Right renal pelvis (tissue), 4 donors: ENCODE measurements around the gene USP50. TPM values are rescaled to one million over a fixed set of nuclear protein-coding genes. Genes with fewer than 3 reads are reported as not detected.
"Not testable (repeated sequence)": the region's sequence is repeated elsewhere in the genome, so short reads cannot be mapped to it uniquely, and the experiment has no call there.

Source experiments
- DNase-seq, 4 donors: peaks; one replicate each; pipeline ENCODE4 v3.0.0-alpha.2; 2013; ENCODE audit warnings: low read depth in 4 of 4, low spot score in 3 of 4, missing footprints in 1 of 4
- polyA plus RNA-seq, 4 donors: library from polyadenylated mRNA; unstranded; fragments of 120-200 nt; gene quantifications; one replicate each; pipeline ENCODE4 v1.2.1, GENCODE V29; 2013; ENCODE audit not compliant: insufficient read length in 4 of 4

The USP50 gene
- polyA plus RNA-seq, 4 donors = 1.3 to 2.5 (median 1.8) TPM

- DNase-seq = peak in 2 of 4 donors; percentile 14 to 22
These were observed 40.3 kb downstream of the USP50 start for GRCh38 chr15:50506121-50506520.

GRCh38 chr15:50505656-50506055 lies 40.8 kb downstream of the USP50 start:
- not testable (repeated sequence) for DNase-seq

GRCh38 chr15:50503144-50503543 lies 43.3 kb downstream of the USP50 start:
- no peak for DNase-seq

GRCh38 chr15:50501815-50502214 lies 44.7 kb downstream of the USP50 start:
- DNase-seq = no peak

GRCh38 chr15:50500352-50500751 lies 46.1 kb downstream of the USP50 start:
- no peak for DNase-seq

GRCh38 chr15:50496692-50497091 lies 49.8 kb downstream of the USP50 start:
- no peak for DNase-seq

- DNase-seq = not testable (repeated sequence)
These were observed 51.9 kb downstream of the USP50 start for GRCh38 chr15:50494547-50494946.

- no peak for DNase-seq
These were observed 52.8 kb downstream of the USP50 start for GRCh38 chr15:50493625-50494024.

- DNase-seq = no peak
These were observed 59.2 kb downstream of the USP50 start for GRCh38 chr15:50487287-50487686.

GRCh38 chr15:50485389-50485788 lies 61.1 kb downstream of the USP50 start:
- DNase-seq = no peak

GRCh38 chr15:50484781-50485180 lies 61.7 kb downstream of the USP50 start:
- no peak for DNase-seq

GRCh38 chr15:50476143-50476542 lies 70.3 kb downstream of the USP50 start:
- no peak for DNase-seq

- no peak for DNase-seq
These were observed 75.4 kb downstream of the USP50 start for GRCh38 chr15:50471072-50471471.

GRCh38 chr15:50463423-50464358 lies 82.8 kb downstream of the USP50 start:
- DNase-seq = no peak

GRCh38 chr15:50458348-50459112 lies 87.9 kb downstream of the USP50 start:
- no peak for DNase-seq

- no peak for DNase-seq
These were observed 93.5 kb downstream of the USP50 start for GRCh38 chr15:50452927-50453326.

Other genes starting within 250 kb of the USP50 start
- gene GABPB1, start 191.5 kb downstream of the USP50 start, polyA plus RNA-seq = 10 to 100 TPM; 28.0 to 35.6 (median 31.1) TPM
- 10 to 100 TPM; 54.6 to 76.9 (median 67.4) TPM for gene USP8, start 122.3 kb downstream of the USP50 start, polyA plus RNA-seq
- gene TRPM7, start 140.1 kb upstream of the USP50 start, polyA plus RNA-seq = 10 to 100 TPM; 39.2 to 53.4 (median 45.7) TPM
- gene SPPL2A, start 219.0 kb upstream of the USP50 start, polyA plus RNA-seq = 100 to 1,000 TPM in 1 of 4 donors, 10 to 100 TPM in 3; 86.8 to 123 (median 97.5) TPM